H9 (cell line): Measurements from ENCODE around the gene MMP23B. TPM values are rescaled to one million over a fixed set of nuclear protein-coding genes. Genes with fewer than 3 reads are reported as not detected.

ENCODE experiments used
- DNase-seq: peaks from one replicate; pipeline ENCODE4 v3.0.0-alpha.2; 2017
- H2AFZ ChIP-seq: one replicate; pipeline ENCODE4 v1.6.1; 2013; ENCODE audit warnings: mild to moderate bottlenecking, low read length, control low read depth, moderate library complexity
- H2AK5ac ChIP-seq: 2 replicates; pipeline ENCODE4 v1.6.1; 2013; ENCODE audit warnings: low read length, control low read depth, mixed read lengths; ENCODE audit not compliant: insufficient read length
- H2BK120ac ChIP-seq: one replicate; pipeline ENCODE4 v1.6.1; 2013; ENCODE audit warnings: low read depth, mild to moderate bottlenecking, low read length, control low read depth, inconsistent platforms; ENCODE audit not compliant: poor library complexity, severe bottlenecking
- H2BK12ac ChIP-seq: 2 replicates; pipeline ENCODE4 v1.6.1; 2013; ENCODE audit warnings: low read length, control low read depth, mixed read lengths, low read depth; ENCODE audit not compliant: insufficient read length
- H2BK15ac ChIP-seq: 2 replicates; pipeline ENCODE4 v1.6.1; 2013; ENCODE audit warnings: low read depth, low read length, control low read depth
- H2BK20ac ChIP-seq: one replicate; pipeline ENCODE4 v1.6.1; 2013; ENCODE audit warnings: low read depth, mild to moderate bottlenecking, low read length, control low read depth, inconsistent platforms; ENCODE audit not compliant: poor library complexity, severe bottlenecking
- H2BK5ac ChIP-seq: 2 replicates; pipeline ENCODE4 v1.6.1; 2013; ENCODE audit warnings: low read length, control low read depth, mixed read lengths; ENCODE audit not compliant: insufficient read length
- H3K14ac ChIP-seq: 2 replicates; pipeline ENCODE4 v1.6.1; 2013; ENCODE audit warnings: low read length, control low read depth; ENCODE audit not compliant: insufficient read depth
- H3K18ac ChIP-seq: 2 replicates; pipeline ENCODE4 v1.6.1; 2013; ENCODE audit warnings: low read depth, mild to moderate bottlenecking, mixed read lengths, low read length, control low read depth; ENCODE audit not compliant: insufficient read length
- H3K23ac ChIP-seq: 2 replicates; pipeline ENCODE4 v1.6.1; 2013; ENCODE audit warnings: low read length, control low read depth, mixed read lengths, low read depth; ENCODE audit not compliant: insufficient read length
- H3K23me2 ChIP-seq: 2 replicates; pipeline ENCODE4 v1.6.1; 2013; ENCODE audit warnings: low read depth, mild to moderate bottlenecking, mixed read lengths, low read length, control low read depth; ENCODE audit not compliant: insufficient read length, poor library complexity, severe bottlenecking
- H3K27ac ChIP-seq: 2 replicates; pipeline ENCODE4 v1.5.1; 2013; ENCODE audit warnings: low read length, control low read depth, mixed read lengths, low read depth; ENCODE audit not compliant: insufficient read length
- H3K27me3 ChIP-seq: 2 replicates; pipeline ENCODE4 v1.6.1; 2013; ENCODE audit warnings: low read length, control low read depth, inconsistent platforms; ENCODE audit not compliant: insufficient read depth
- H3K4ac ChIP-seq: 2 replicates; pipeline ENCODE4 v1.6.1; 2013; ENCODE audit warnings: low read depth, mild to moderate bottlenecking, control low read depth, inconsistent platforms, low read length, moderate library complexity
- H3K4me1 ChIP-seq: 2 replicates; pipeline ENCODE4 v1.6.1; 2013; ENCODE audit warnings: low read length, control low read depth, inconsistent platforms; ENCODE audit not compliant: insufficient read depth
- H3K4me2 ChIP-seq: 2 replicates; pipeline ENCODE4 v1.6.1; 2013; ENCODE audit warnings: low read length, control low read depth, mixed read lengths; ENCODE audit not compliant: insufficient read length, insufficient read depth
- H3K56ac ChIP-seq: 2 replicates; pipeline ENCODE4 v1.6.1; 2013; ENCODE audit warnings: low read depth, mild to moderate bottlenecking, mixed read lengths, low read length, control low read depth; ENCODE audit not compliant: insufficient read length
- H3K79me1 ChIP-seq: 2 replicates; pipeline ENCODE4 v1.6.1; 2013; ENCODE audit warnings: low read depth, mild to moderate bottlenecking, moderate library complexity, low read length, control low read depth, inconsistent platforms; ENCODE audit not compliant: insufficient read depth, poor library complexity, severe bottlenecking
- H3K79me2 ChIP-seq: 2 replicates; pipeline ENCODE4 v1.6.1; 2013; ENCODE audit warnings: low read length, control low read depth, inconsistent platforms; ENCODE audit not compliant: insufficient read depth
- H3K9ac ChIP-seq: 2 replicates; pipeline ENCODE4 v1.6.1; 2013; ENCODE audit warnings: low read length, control low read depth, mixed read lengths; ENCODE audit not compliant: insufficient read length; ENCODE audit errors: extremely low read depth
- H3K9me3 ChIP-seq: one replicate; pipeline ENCODE4 v1.6.1; 2013; ENCODE audit warnings: low read depth, low read length, inconsistent platforms; ENCODE audit not compliant: control insufficient read depth
- H3T11ph ChIP-seq: one replicate; pipeline ENCODE4 v1.6.1; 2013; ENCODE audit warnings: mild to moderate bottlenecking, low read length, control low read depth, inconsistent platforms
- H4K20me1 ChIP-seq: one replicate; pipeline ENCODE4 v1.6.1; 2013; ENCODE audit not compliant: control insufficient read depth, insufficient read length, insufficient read depth
- H4K5ac ChIP-seq: 2 replicates; pipeline ENCODE4 v1.6.1; 2013; ENCODE audit warnings: low read depth, mild to moderate bottlenecking, mixed read lengths, low read length, control low read depth; ENCODE audit not compliant: insufficient read length
- H4K8ac ChIP-seq: replicated peaks from 2 replicates; pipeline ENCODE4 v1.6.1; 2013; ENCODE audit warnings: low read length, control low read depth, mixed read lengths, low read depth; ENCODE audit not compliant: insufficient read length
- H4K91ac ChIP-seq: 2 replicates; pipeline ENCODE4 v1.6.1; 2013; ENCODE audit warnings: low read depth, mild to moderate bottlenecking, moderate library complexity, mixed read lengths, low read length, control low read depth; ENCODE audit not compliant: insufficient read length
- H3K27ac Mint-ChIP-seq, 3 experiments: 2 replicates in 2 of 3; 3 replicates in 1 of 3; pipeline ENCODE4 v1.8.0; 2020 to 2021; ENCODE audit warnings: mixed read lengths in 3 of 3, mild to moderate bottlenecking in 1 of 3, moderate library complexity in 1 of 3
- H3K27me3 Mint-ChIP-seq: 2 replicates; pipeline ENCODE4 v1.8.0; 2021; ENCODE audit warnings: low read depth, mild to moderate bottlenecking, moderate library complexity, mixed read lengths
- H3K36me3 Mint-ChIP-seq, 3 experiments: 2 replicates in 2 of 3; 3 replicates in 1 of 3; pipeline ENCODE4 v1.8.0; 2020 to 2021; ENCODE audit warnings: low read depth in 3 of 3, mixed read lengths in 3 of 3; ENCODE audit not compliant: insufficient read depth in 1 of 3
- H3K4me1 Mint-ChIP-seq, 2 experiments: 2 replicates each; pipeline ENCODE4 v1.8.0; 2020; ENCODE audit warnings: mixed read lengths in 2 of 2
- H3K4me3 Mint-ChIP-seq, 2 experiments: 2 replicates in 1 of 2; 3 replicates in 1 of 2; pipeline ENCODE4 v1.8.0; 2020 to 2021; ENCODE audit warnings: mild to moderate bottlenecking in 2 of 2, mixed read lengths in 2 of 2, moderate library complexity in 1 of 2
- H3K9me3 Mint-ChIP-seq, 2 experiments: 2 replicates in 1 of 2; 3 replicates in 1 of 2; pipeline ENCODE4 v1.8.0; 2020; ENCODE audit warnings: mild to moderate bottlenecking in 2 of 2, mixed read lengths in 2 of 2, moderate library complexity in 1 of 2
- CTCF ChIP-seq: fragments of 200-600 bp; sonication (generic); conservative IDR thresholded peaks from 3 replicates; pipeline ENCODE4 v1.8.0; 2021; ENCODE audit warnings: antibody characterized with exemption, mild to moderate bottlenecking
- WGBS: extraction: QIAGEN DNeasy Blood & Tissue Kit; methylation state at CpG from one replicate; pipeline ENCODE4 v1.1.7; 2013; ENCODE audit warnings: missing lambda C conversion rate, low lambda C conversion rate, mixed read lengths; ENCODE audit not compliant: insufficient read length; ENCODE audit errors: extremely low coverage; 5-methylcytosine and 5-hydroxymethylcytosine counted together
- total RNA-seq: library from RNA; stranded (reverse); gene quantifications from 2 replicates; pipeline ENCODE4 v1.2.1, GENCODE V29; 2021

The MMP23B gene
- total RNA-seq, 1 experiment from 2014 or later: 12.5 TPM

DNA sequence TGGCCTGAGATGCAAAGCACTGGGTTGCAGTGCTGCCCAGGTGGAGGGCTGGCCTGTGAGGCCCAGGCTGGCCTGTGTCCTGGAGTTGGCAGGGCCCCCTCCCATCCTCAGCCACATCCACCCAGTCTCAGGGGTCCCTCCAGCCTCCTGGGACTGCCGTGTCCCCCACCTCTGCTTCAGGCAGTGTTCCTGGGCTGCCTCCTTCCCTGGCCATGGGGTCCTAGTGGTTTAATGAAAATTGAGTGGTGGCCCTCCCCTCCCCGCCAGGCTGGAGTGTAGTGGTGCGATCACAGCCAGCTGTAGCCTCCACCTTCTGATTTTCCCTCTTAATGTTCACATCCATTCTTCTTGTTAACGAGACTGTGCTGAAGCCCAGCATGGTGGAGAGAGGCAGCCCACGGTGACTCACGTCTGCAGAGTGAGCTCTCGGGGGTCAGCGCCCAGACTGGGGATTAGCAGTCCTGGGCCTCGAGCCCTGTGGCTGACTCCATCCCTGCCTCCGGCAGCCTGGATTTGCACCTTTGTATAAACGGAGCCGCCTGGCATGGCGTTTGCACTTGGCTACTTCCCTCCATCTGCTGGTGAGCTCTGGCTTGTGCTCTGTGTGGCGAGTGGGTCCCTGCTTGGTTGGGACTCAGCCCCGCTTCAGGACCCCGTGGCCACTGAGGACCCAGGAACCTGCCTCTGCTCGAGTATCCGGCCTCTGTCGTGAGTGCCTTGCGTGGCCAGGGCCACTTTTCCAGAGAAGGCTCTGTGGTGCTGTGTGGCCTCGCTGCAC is 9.8 kb upstream of the MMP23B start:
- no peak overlapping the region for H3K56ac ChIP-seq
- no peak overlapping the region for H2BK15ac ChIP-seq
- H3K79me1 ChIP-seq: no peaks in the 10 kb centered on the region
- Mint-ChIP-seq H3K4me1 (no peaks in the 10 kb centered on the region), H3K27me3 (no peaks in the 10 kb centered on the region; the same call in 1 of the 2 replicates), H3K4me3 (no peak overlapping the region), H3K9me3 (no peaks in the 10 kb centered on the region), H3K27ac (peak overlapping the region; percentile 21 to 82 (median 78); a peak in 4 of 7 replicates), H3K36me3 (peaks cover 2 to 6% (median 5%) of the 10 kb centered on the region in 3 experiments; a peak in 6 of 7 replicates)
- TF ChIP-seq CTCF: no peak
- no peak overlapping the region for H3K18ac ChIP-seq
- H2BK120ac ChIP-seq: no peak overlapping the region
- H3K9me3 ChIP-seq: no peaks in the 10 kb centered on the region
- H3K4me2 ChIP-seq: no peak overlapping the region
- H4K20me1 ChIP-seq: no peaks in the 10 kb centered on the region
- no CpG with 5 or more reads among the region's 21 CpGs for WGBS
- H4K5ac ChIP-seq: no peak overlapping the region
- no peak overlapping the region for H2AK5ac ChIP-seq
- no peaks in the 10 kb centered on the region for H3K23me2 ChIP-seq
- no peak overlapping the region for H2BK12ac ChIP-seq
- no peak overlapping the region for H4K91ac ChIP-seq
- H3K27ac ChIP-seq: no peak overlapping the region
- H4K8ac ChIP-seq: no peak overlapping the region
- no peak overlapping the region for H3K23ac ChIP-seq
- no peaks in the 10 kb centered on the region for H3K27me3 ChIP-seq
- H2BK5ac ChIP-seq: no peak overlapping the region
- H3K79me2 ChIP-seq: no peaks in the 10 kb centered on the region
- H3K4ac ChIP-seq: no peak overlapping the region
- no peak overlapping the region for H3K9ac ChIP-seq
- no peak for DNase-seq
- H3K14ac ChIP-seq: no peak overlapping the region; the same call in 1 of the 2 replicates
- H2AFZ ChIP-seq: no peak overlapping the region
- H3T11ph ChIP-seq: no peak overlapping the region
- H2BK20ac ChIP-seq: no peak overlapping the region
- H3K4me1 ChIP-seq: no peaks in the 10 kb centered on the region
